Activated effector memory CD4-positive, alpha-beta T cell treated with anti-CD3 and anti-CD28 coated beads, Interleukin-2, amount 50 U/mL, for 16 hours (primary cell): ENCODE measurements around the gene ZP2.
"Not testable (repeated sequence)": the region's sequence is repeated elsewhere in the genome, so short reads cannot be mapped to it uniquely, and the experiment has no call there.

ENCODE experiments used
- DNase-seq: peaks from one replicate; pipeline ENCODE4 v3.0.0-alpha.2; 2020

Gene ZP2

GRCh38 chr16:21169249-21169981 lies 42.0 kb downstream of the ZP2 start:
- no peak for DNase-seq

GRCh38 chr16:21167929-21168602 lies 43.3 kb downstream of the ZP2 start:
- DNase-seq: no peak

GRCh38 chr16:21167360-21167759 lies 44.0 kb downstream of the ZP2 start:
- DNase-seq: no peak

GRCh38 chr16:21166561-21166961 lies 44.8 kb downstream of the ZP2 start:
- DNase-seq: no peak

- DNase-seq: no peak
These were observed 46.7 kb downstream of the ZP2 start for GRCh38 chr16:21164521-21165168.

DNA sequence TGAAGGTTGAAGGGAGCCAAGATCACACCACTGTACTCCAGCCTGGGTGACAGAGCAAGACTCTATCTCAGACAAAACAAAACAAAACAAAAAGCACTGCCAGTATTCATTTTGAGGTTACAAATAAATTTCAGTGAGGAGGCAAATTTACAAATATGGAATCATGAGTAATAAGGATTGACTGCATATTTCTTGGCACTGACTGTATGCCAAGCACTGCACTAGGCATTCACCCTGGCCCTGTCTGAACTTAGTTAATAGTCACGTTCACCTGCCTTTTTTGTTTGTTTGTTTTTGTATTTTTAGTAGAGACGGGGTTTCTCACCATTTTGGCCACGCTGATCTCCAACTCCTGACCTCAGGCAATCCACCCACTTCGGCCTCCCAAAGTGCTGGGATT lies 47.8 kb downstream of the ZP2 start:
- DNase-seq: no peak

DNA sequence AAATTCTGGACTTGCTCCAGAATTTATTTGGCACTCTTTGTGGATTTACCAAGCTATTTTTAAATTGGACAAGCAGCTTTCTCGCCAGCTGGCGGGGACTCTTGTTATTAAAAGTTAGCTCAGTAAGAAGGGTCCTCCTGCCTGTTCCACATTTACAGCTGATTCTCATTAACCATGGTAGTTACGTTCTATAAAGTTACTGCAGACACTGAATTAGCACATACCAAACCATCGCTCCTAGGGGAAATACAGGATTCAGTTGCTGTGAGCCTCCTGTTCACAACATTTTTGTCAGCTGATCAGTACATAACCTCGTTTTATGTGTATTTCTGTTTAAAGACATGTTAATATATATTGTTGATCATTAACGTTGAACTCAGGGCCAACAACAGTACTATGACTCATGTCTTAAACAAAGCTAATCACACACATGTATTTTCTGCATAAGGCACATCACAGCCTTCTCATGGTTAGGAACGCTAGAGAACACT lies 48.7 kb downstream of the ZP2 start:
- DNase-seq: no peak

DNA sequence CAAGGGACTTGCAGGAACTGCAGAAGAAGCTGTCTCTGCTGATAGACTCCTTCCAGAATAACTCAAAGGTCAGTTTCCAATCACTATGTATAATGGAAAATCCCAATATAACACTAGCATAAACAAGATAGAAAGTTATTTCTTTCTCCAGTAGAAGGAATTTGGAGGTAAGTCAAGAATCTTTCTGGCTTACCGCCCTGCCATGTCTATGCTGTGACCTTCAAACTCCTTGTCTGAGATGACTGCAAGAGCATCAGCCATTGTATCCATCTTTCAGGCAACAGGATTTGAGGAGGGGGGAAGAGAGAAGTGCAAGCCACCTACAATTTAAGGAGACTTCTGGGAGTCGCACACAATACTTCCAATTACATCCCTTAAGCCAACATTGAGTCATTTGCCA lies 50.2 kb downstream of the ZP2 start:
- no peak for DNase-seq

GRCh38 chr16:21160276-21160675 lies 51.1 kb downstream of the ZP2 start:
- DNase-seq: no peak

- peak; percentile 66 for DNase-seq
These were observed 52.0 kb downstream of the ZP2 start for GRCh38 chr16:21159281-21159951.

DNA sequence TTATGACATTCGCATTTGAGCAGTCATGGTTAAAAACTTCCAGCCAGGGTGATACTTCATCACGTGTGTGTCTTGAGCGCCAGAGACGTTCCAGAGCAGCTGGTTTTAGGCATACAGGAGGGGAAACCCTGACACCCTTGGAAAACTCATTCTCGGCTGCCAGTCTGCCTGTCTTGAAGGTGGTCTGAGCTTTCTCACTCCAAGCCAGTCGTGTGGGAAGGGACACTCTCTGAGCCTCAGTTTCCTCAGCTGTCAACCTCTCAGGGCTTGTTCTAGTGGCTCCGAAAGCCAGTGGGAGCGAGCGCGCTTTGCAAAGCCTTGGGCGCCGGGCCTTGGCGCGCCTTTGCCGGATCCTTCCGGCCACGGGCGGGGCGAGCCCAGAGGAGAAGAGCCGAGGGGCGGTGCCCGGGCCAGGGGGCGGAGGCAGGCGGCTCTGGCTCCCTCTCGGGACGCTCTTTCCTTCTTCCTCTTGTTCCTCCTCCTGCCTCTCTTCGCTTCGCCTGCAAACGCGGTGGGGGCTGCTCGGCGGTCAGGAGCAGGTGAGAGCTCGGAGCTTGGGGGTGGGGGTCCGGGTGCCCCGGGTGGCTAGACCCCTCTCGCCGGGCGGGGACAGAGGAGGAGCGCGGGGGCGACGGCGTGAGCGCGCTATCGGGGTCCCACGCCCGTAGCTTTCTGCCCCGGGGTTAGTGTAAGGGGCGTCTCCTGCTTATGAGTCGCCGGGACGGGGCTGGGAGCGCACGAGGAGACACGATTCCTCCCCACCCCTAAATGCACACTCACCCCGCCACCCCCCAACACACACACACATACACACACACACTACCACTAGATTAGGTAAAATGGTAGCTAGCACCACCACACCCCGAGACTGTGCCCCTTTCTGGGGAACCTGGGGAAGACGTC lies 52.9 kb downstream of the ZP2 start, which contains the start of gene LDAF1:
TSS of gene LDAF1 (plus strand) at position 467 of the 903 bp plus-strand sequence. CDS start 2,509 bp downstream, outside the sequence.
- peak; percentile 92 for DNase-seq

GRCh38 chr16:21157632-21158031 lies 53.7 kb downstream of the ZP2 start:
- DNase-seq: no peak

- DNase-seq: no peak
These were observed 54.5 kb downstream of the ZP2 start for GRCh38 chr16:21156767-21157467.

GRCh38 chr16:21156011-21156410 lies 55.4 kb downstream of the ZP2 start:
- not testable (repeated sequence) for DNase-seq

GRCh38 chr16:21153124-21153729 lies 58.1 kb downstream of the ZP2 start:
- DNase-seq: not testable (repeated sequence)

GRCh38 chr16:21152160-21153030 lies 59.0 kb downstream of the ZP2 start:
- DNase-seq: not testable (repeated sequence)

- no peak for DNase-seq
These were observed 60.9 kb downstream of the ZP2 start, which contains the start of gene DNAH3 for GRCh38 chr16:21150375-21151001. TSS of gene DNAH3 (minus strand) at chr16:21150846. CDS start at chr16:21150319, 527 bp downstream.
